ENCODE measurements around the gene APBB2.
"Not testable (repeated sequence)": the region's sequence is repeated elsewhere in the genome, so short reads cannot be mapped to it uniquely, and the experiment has no call there.

APBB2 gene

GRCh38 chr4:41061482-41062185 is 152.7 kb downstream of the APBB2 start:
- no peak for DNase-seq (ENCODE audit: low spot score)
- no peak overlapping the region for H3K27ac Mint-ChIP-seq
- H3K27me3 Mint-ChIP-seq (ENCODE audit: low read depth): no peaks in the 10 kb centered on the region
- H3K9me3 Mint-ChIP-seq: no peaks in the 10 kb centered on the region
- no peak overlapping the region for H3K4me3 Mint-ChIP-seq
- no peaks in the 10 kb centered on the region for H3K4me1 Mint-ChIP-seq (ENCODE audit: low read depth)
- H3K36me3 Mint-ChIP-seq (ENCODE audit: low read depth): no peaks in the 10 kb centered on the region

- no peak for DNase-seq (ENCODE audit: low spot score)
- H3K36me3 Mint-ChIP-seq (ENCODE audit: low read depth): no peaks in the 10 kb centered on the region
- H3K9me3 Mint-ChIP-seq: no peaks in the 10 kb centered on the region
- no peak overlapping the region for H3K4me3 Mint-ChIP-seq
- H3K27me3 Mint-ChIP-seq (ENCODE audit: low read depth): no peaks in the 10 kb centered on the region
- H3K27ac Mint-ChIP-seq: no peak overlapping the region
- no peaks in the 10 kb centered on the region for H3K4me1 Mint-ChIP-seq (ENCODE audit: low read depth)
Measured at GRCh38 chr4:41060352-41061334, 153.7 kb downstream of the APBB2 start.

- H3K36me3 Mint-ChIP-seq (ENCODE audit: low read depth); H3K9me3 Mint-ChIP-seq; DNase-seq (ENCODE audit: low spot score); H3K27ac Mint-ChIP-seq; H3K4me3 Mint-ChIP-seq; H3K27me3 Mint-ChIP-seq (ENCODE audit: low read depth); H3K4me1 Mint-ChIP-seq (ENCODE audit: low read depth): not testable (repeated sequence)
Measured at GRCh38 chr4:41059411-41059810, 154.9 kb downstream of the APBB2 start.

GRCh38 chr4:41058426-41058825 is 155.9 kb downstream of the APBB2 start:
- Mint-ChIP-seq H3K4me1 (ENCODE audit: low read depth) (no peaks in the 10 kb centered on the region), H3K27ac (no peak overlapping the region), H3K36me3 (ENCODE audit: low read depth) (no peaks in the 10 kb centered on the region), H3K27me3 (ENCODE audit: low read depth) (no peaks in the 10 kb centered on the region), H3K4me3 (no peak overlapping the region), H3K9me3 (no peaks in the 10 kb centered on the region)
- no peak for DNase-seq (ENCODE audit: low spot score)

GRCh38 chr4:41057467-41057866 is 156.9 kb downstream of the APBB2 start:
- Mint-ChIP-seq H3K27me3 (ENCODE audit: low read depth) (no peaks in the 10 kb centered on the region), H3K36me3 (ENCODE audit: low read depth) (no peaks in the 10 kb centered on the region), H3K9me3 (no peaks in the 10 kb centered on the region), H3K4me1 (ENCODE audit: low read depth) (no peaks in the 10 kb centered on the region), H3K27ac (no peak overlapping the region), H3K4me3 (no peak overlapping the region)
- DNase-seq (ENCODE audit: low spot score): no peak

GRCh38 chr4:41052287-41052686 is 162.1 kb downstream of the APBB2 start:
- H3K27me3 Mint-ChIP-seq (ENCODE audit: low read depth): no peaks in the 10 kb centered on the region
- DNase-seq (ENCODE audit: low spot score): no peak
- no peak overlapping the region for H3K4me3 Mint-ChIP-seq
- H3K27ac Mint-ChIP-seq: no peak overlapping the region
- no peaks in the 10 kb centered on the region for H3K4me1 Mint-ChIP-seq (ENCODE audit: low read depth)
- no peaks in the 10 kb centered on the region for H3K9me3 Mint-ChIP-seq
- no peaks in the 10 kb centered on the region for H3K36me3 Mint-ChIP-seq (ENCODE audit: low read depth)

GRCh38 chr4:41050880-41051775 is 163.2 kb downstream of the APBB2 start:
- Mint-ChIP-seq H3K36me3 (ENCODE audit: low read depth) (no peaks in the 10 kb centered on the region), H3K27ac (no peak overlapping the region), H3K4me1 (ENCODE audit: low read depth) (no peaks in the 10 kb centered on the region), H3K27me3 (ENCODE audit: low read depth) (no peaks in the 10 kb centered on the region), H3K9me3 (no peaks in the 10 kb centered on the region), H3K4me3 (no peak overlapping the region)
- no peak for DNase-seq (ENCODE audit: low spot score)

- Mint-ChIP-seq H3K27me3 (ENCODE audit: low read depth) (no peaks in the 10 kb centered on the region), H3K36me3 (ENCODE audit: low read depth) (no peaks in the 10 kb centered on the region), H3K4me1 (ENCODE audit: low read depth) (no peaks in the 10 kb centered on the region), H3K27ac (no peak overlapping the region), H3K9me3 (no peaks in the 10 kb centered on the region), H3K4me3 (no peak overlapping the region)
- no peak for DNase-seq (ENCODE audit: low spot score)
Measured at GRCh38 chr4:41050116-41050515, 164.2 kb downstream of the APBB2 start.

GRCh38 chr4:41049176-41049575 is 165.2 kb downstream of the APBB2 start:
- not testable (repeated sequence) for H3K36me3 Mint-ChIP-seq (ENCODE audit: low read depth); H3K4me3 Mint-ChIP-seq; DNase-seq (ENCODE audit: low spot score); H3K27me3 Mint-ChIP-seq (ENCODE audit: low read depth); H3K27ac Mint-ChIP-seq; H3K9me3 Mint-ChIP-seq; H3K4me1 Mint-ChIP-seq (ENCODE audit: low read depth)

- Mint-ChIP-seq H3K27me3 (ENCODE audit: low read depth) (no peaks in the 10 kb centered on the region), H3K9me3 (peaks cover 7% of the 10 kb centered on the region), H3K27ac (no peak overlapping the region), H3K4me1 (ENCODE audit: low read depth) (no peaks in the 10 kb centered on the region), H3K36me3 (ENCODE audit: low read depth) (no peaks in the 10 kb centered on the region), H3K4me3 (no peak overlapping the region)
- no peak for DNase-seq (ENCODE audit: low spot score)
Measured at GRCh38 chr4:41044791-41045190, 169.6 kb downstream of the APBB2 start.

GRCh38 chr4:41044165-41044564 is 170.2 kb downstream of the APBB2 start:
- Mint-ChIP-seq H3K4me1 (ENCODE audit: low read depth) (no peaks in the 10 kb centered on the region), H3K36me3 (ENCODE audit: low read depth) (no peaks in the 10 kb centered on the region), H3K9me3 (peaks cover 7% of the 10 kb centered on the region), H3K4me3 (no peak overlapping the region), H3K27ac (no peak overlapping the region), H3K27me3 (ENCODE audit: low read depth) (no peaks in the 10 kb centered on the region)
- no peak for DNase-seq (ENCODE audit: low spot score)

- H3K36me3 Mint-ChIP-seq (ENCODE audit: low read depth): no peaks in the 10 kb centered on the region
- no peaks in the 10 kb centered on the region for H3K4me1 Mint-ChIP-seq (ENCODE audit: low read depth)
- no peak for DNase-seq (ENCODE audit: low spot score)
- H3K27ac Mint-ChIP-seq: no peak overlapping the region
- H3K9me3 Mint-ChIP-seq: peaks cover 7% of the 10 kb centered on the region
- no peaks in the 10 kb centered on the region for H3K27me3 Mint-ChIP-seq (ENCODE audit: low read depth)
- no peak overlapping the region for H3K4me3 Mint-ChIP-seq
Measured at GRCh38 chr4:41043465-41043864, 170.9 kb downstream of the APBB2 start.

- Mint-ChIP-seq H3K36me3 (ENCODE audit: low read depth) (no peaks in the 10 kb centered on the region), H3K27me3 (ENCODE audit: low read depth) (peaks cover 3% of the 10 kb centered on the region), H3K4me3 (no peak overlapping the region), H3K27ac (no peak overlapping the region), H3K4me1 (ENCODE audit: low read depth) (no peaks in the 10 kb centered on the region), H3K9me3 (peaks cover 7% of the 10 kb centered on the region)
- DNase-seq (ENCODE audit: low spot score): no peak
Measured at GRCh38 chr4:41041551-41041950, 172.8 kb downstream of the APBB2 start.

GRCh38 chr4:41039317-41039716 is 175.0 kb downstream of the APBB2 start:
- Mint-ChIP-seq H3K36me3 (ENCODE audit: low read depth) (no peaks in the 10 kb centered on the region), H3K4me1 (ENCODE audit: low read depth) (no peaks in the 10 kb centered on the region), H3K27ac (no peak overlapping the region), H3K27me3 (ENCODE audit: low read depth) (peaks cover 3% of the 10 kb centered on the region), H3K4me3 (no peak overlapping the region), H3K9me3 (peaks cover under 1% of the 10 kb centered on the region)
- DNase-seq (ENCODE audit: low spot score): no peak
